Transverse colon (tissue), 4 donors: ENCODE results near the gene SV2A.

Source experiments
- EP300 ChIP-seq: sonication (generic); formaldehyde crosslinking; IDR thresholded peaks from one replicate; pipeline ENCODE4 v1.6.1; 2017; ENCODE audit warnings: antibody characterized with exemption, low read depth
- POLR2A ChIP-seq: fragments of 450-650 bp; IDR thresholded peaks from one replicate; pipeline ENCODE4 v1.6.1; 2016; ENCODE audit warnings: antibody characterized with exemption, mild to moderate bottlenecking, moderate library complexity
- POLR2AphosphoS5 ChIP-seq, 3 donors: sonication (generic); formaldehyde crosslinking; IDR thresholded peaks; one replicate each; pipeline ENCODE4 v1.6.1; 2016; ENCODE audit warnings: antibody characterized with exemption in 3 of 3
- TF ChIP-seq, protein P1 (sequence below), 5 experiments: fragments of 200-600 bp in 3 of 5; fragments of 450-650 bp in 2 of 5; sonication (generic) in 3 of 5; IDR thresholded peaks; 1 replicate in 2 of 5; 2 replicates in 3 of 5; pipeline ENCODE4 v1.5.1; 2016 to 2017; ENCODE audit warnings: antibody characterized with exemption in 5 of 5, inconsistent platforms in 3 of 5, mild to moderate bottlenecking in 2 of 5, moderate library complexity in 1 of 5

DNA sequence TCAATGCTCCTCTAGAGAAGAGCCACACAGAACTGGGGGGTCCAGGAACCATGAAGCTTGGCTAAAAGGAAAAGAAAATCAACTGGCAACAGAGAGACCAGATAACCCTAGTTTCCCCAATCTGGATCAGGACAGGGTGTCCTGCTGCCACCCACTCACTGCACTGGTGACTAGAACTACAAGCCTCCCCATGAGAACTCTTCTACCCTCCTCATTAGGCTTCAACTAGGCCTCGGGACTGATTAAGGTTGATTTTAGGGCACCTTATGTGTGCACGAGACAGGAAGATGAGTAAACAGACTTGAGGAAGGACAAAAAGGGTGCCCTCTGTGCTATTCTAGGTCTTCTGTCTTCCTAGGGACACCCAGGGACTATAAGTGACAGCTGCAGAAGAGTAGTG is 12.2 kb upstream of the SV2A start:
- TF ChIP-seq, protein P1, sequence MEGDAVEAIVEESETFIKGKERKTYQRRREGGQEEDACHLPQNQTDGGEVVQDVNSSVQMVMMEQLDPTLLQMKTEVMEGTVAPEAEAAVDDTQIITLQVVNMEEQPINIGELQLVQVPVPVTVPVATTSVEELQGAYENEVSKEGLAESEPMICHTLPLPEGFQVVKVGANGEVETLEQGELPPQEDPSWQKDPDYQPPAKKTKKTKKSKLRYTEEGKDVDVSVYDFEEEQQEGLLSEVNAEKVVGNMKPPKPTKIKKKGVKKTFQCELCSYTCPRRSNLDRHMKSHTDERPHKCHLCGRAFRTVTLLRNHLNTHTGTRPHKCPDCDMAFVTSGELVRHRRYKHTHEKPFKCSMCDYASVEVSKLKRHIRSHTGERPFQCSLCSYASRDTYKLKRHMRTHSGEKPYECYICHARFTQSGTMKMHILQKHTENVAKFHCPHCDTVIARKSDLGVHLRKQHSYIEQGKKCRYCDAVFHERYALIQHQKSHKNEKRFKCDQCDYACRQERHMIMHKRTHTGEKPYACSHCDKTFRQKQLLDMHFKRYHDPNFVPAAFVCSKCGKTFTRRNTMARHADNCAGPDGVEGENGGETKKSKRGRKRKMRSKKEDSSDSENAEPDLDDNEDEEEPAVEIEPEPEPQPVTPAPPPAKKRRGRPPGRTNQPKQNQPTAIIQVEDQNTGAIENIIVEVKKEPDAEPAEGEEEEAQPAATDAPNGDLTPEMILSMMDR (IDR thresholded peaks at IDR 0.05), result no peak
- TF ChIP-seq EP300 (no peak), POLR2A (no peak), POLR2AphosphoS5 (IDR thresholded peaks at IDR 0.05) (no peak)
